ENCODE results near the gene SLC6A17. TPM values are rescaled to one million over a fixed set of nuclear protein-coding genes. Genes with fewer than 3 reads are reported as not detected.

SLC6A17 gene
- total and polyA plus RNA-seq, 2 donors (not counting 3 experiments of a cell fraction or from before 2014, with no cell fraction given) = 0.03 TPM; not detected in 1

DNA sequence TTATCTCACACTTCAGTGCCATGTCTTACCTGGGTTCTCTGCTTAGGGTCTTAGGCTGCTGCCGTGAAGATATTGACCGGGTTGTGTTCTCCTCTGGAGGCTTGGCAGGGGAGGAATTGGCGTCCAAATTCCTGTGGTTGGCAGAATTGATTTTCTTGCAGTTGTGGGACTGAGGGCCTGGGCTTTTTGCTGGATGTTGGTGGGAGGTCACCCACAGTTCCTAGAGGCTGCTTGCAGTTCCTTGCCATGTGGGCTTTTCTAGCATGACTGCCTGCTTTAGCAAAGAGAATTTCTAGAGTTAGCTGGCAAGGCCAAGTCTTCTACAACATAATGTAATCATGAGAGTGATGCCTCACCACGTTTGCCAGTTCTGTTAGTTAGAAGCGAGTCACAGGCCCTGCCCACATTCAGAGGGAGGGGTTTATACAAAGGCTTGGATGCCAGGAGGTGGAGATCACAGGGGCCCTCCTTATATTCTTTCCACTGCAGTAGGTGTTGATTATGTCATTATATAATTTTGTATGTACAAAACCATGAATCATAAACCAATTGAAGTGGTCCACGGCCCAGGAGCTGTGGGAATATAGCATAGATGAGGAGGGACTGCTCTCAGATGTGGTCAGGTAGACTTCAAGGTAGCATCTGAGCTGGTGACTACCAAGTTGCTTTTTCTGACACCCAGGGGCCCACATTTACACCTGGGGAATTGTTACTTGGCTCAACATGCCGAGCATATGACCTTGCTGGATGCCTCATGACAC, 31.5 kb upstream of the SLC6A17 start:
- Histone ChIP-seq H3K4me3 (replicated peaks in 1 of 3; ENCODE audit: insufficient read depth in 1 of 3, low read depth in 1 of 3, low read length in 3 of 3) (no peak overlapping the region), H3K4me2 (ENCODE audit: insufficient read depth, low read length) (no peak overlapping the region), H3K9me3 (replicated peaks; ENCODE audit: control insufficient read depth, insufficient read depth, low read length) (no peaks in the 10 kb centered on the region), H3K9me1 (replicated peaks; ENCODE audit: control insufficient read depth, extremely low read depth, insufficient read depth, low read length) (no peaks in the 10 kb centered on the region), H3K4me1 (ENCODE audit: control insufficient read depth, extremely low read depth, insufficient read depth, low read length) (no peaks in the 10 kb centered on the region), H3K9ac (replicated peaks; ENCODE audit: extremely low read depth, insufficient read depth, low read length) (no peak overlapping the region), H3K36me3 (ENCODE audit: control insufficient read depth in 2 of 2, extremely low read depth in 1 of 2, insufficient read depth in 2 of 2, low read length in 2 of 2) (no peaks in the 10 kb centered on the region), H4K20me1 (replicated peaks; ENCODE audit: control insufficient read depth, extremely low read depth, insufficient read depth, low read length) (no peaks in the 10 kb centered on the region), H3K27me3 (ENCODE audit: control insufficient read depth in 2 of 2, insufficient read depth in 2 of 2, low read length in 2 of 2) (peaks cover 6 to 15% of the 10 kb centered on the region in 2 experiments), H2AFZ (ENCODE audit: low read depth, low read length) (no peak overlapping the region), H3K79me2 (ENCODE audit: control insufficient read depth, insufficient read depth, low read length) (no peaks in the 10 kb centered on the region), H3K27ac (ENCODE audit: insufficient read depth, low read depth, low read length) (no peak overlapping the region)
- TF ChIP-seq POLR2A (IDR thresholded peaks at IDR 0.05; ENCODE audit: low read depth, low read length) (no peak), MYC (IDR thresholded peaks at IDR 0.05; ENCODE audit: low read depth, low read length) (no peak), GATA2 (IDR thresholded peaks at IDR 0.05; ENCODE audit: insufficient read depth, insufficient read length, low read depth, low read length) (no peak), EZH2 (IDR thresholded peaks at IDR 0.05; ENCODE audit: borderline replicate concordance, low read depth, low read length, severe bottlenecking) (no peak), JUN (IDR thresholded peaks at IDR 0.05; ENCODE audit: borderline replicate concordance, insufficient read depth, insufficient read length, low read depth) (no peak), FOS (IDR thresholded peaks at IDR 0.05; ENCODE audit: borderline replicate concordance, insufficient read depth, low read length) (no peak), POLR2AphosphoS5 (IDR thresholded peaks at IDR 0.05; ENCODE audit: insufficient read depth, low read depth, low read length) (no peak)
- TF ChIP-seq, protein P1, sequence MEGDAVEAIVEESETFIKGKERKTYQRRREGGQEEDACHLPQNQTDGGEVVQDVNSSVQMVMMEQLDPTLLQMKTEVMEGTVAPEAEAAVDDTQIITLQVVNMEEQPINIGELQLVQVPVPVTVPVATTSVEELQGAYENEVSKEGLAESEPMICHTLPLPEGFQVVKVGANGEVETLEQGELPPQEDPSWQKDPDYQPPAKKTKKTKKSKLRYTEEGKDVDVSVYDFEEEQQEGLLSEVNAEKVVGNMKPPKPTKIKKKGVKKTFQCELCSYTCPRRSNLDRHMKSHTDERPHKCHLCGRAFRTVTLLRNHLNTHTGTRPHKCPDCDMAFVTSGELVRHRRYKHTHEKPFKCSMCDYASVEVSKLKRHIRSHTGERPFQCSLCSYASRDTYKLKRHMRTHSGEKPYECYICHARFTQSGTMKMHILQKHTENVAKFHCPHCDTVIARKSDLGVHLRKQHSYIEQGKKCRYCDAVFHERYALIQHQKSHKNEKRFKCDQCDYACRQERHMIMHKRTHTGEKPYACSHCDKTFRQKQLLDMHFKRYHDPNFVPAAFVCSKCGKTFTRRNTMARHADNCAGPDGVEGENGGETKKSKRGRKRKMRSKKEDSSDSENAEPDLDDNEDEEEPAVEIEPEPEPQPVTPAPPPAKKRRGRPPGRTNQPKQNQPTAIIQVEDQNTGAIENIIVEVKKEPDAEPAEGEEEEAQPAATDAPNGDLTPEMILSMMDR (IDR thresholded peaks at IDR 0.05; ENCODE audit: extremely low read depth in 1 of 2, insufficient read depth in 1 of 2, low read depth in 1 of 2, low read length in 2 of 2) = no peak
- TF ChIP-seq, protein P2, sequence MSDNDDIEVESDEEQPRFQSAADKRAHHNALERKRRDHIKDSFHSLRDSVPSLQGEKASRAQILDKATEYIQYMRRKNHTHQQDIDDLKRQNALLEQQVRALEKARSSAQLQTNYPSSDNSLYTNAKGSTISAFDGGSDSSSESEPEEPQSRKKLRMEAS (IDR thresholded peaks at IDR 0.05; ENCODE audit: insufficient read depth, insufficient read length) = no peak
- BruUV-seq (replicated peaks) = no TSS peak
- ChIA-PET POLR2A (no interaction called here), CTCF (interaction anchor here (1.0 to 7.1 kb wide), 5 partner anchors 15 to 65 kb away, joined by 3 to 54 read pairs (median 11); no protein-coding TSS in a partner anchor)
- intact Hi-C loops (cut with micrococcal nuclease) = no loop called here
- DNase-seq (ENCODE audit: low read depth, low spot score) (no peak), FAIRE-seq (no peak)
- dilution Hi-C loops (cut with MboI; ENCODE audit: extremely low pct_ligation_motif_present, low sequenced_read_pairs) = no loop called here
